Activated T-helper 1 cell treated with anti-CD3 and anti-CD28 coated beads, Interleukin-12 subunit alpha, Interleukin-12 subunit beta, Interleukin-2, Interleukin-4 antibody, amounts not matched to agents 30 ng/mL and 10 ng/mL and 1 ng/mL, durations not matched to agents 14 hours and 24 hours and 36 hours (primary cell): ENCODE data around the gene SLC35F1. TPM values are rescaled to one million over a fixed set of nuclear protein-coding genes. Genes with fewer than 3 reads are reported as not detected.
"Not testable (repeated sequence)": the region's sequence is repeated elsewhere in the genome, so short reads cannot be mapped to it uniquely, and the experiment has no call there.

Experiments used
- DNase-seq: peaks from one replicate; pipeline ENCODE4 v3.0.0; 2021; ENCODE audit warnings: low spot score
- H3K27ac Mint-ChIP-seq: one replicate; pipeline ENCODE4 v1.8.0; 2021; ENCODE audit warnings: mild to moderate bottlenecking, mixed read lengths
- H3K27me3 Mint-ChIP-seq: one replicate; pipeline ENCODE4 v1.8.0; 2022; ENCODE audit warnings: mild to moderate bottlenecking, moderate library complexity, mixed read lengths; ENCODE audit not compliant: insufficient read depth
- H3K36me3 Mint-ChIP-seq: one replicate; pipeline ENCODE4 v1.8.0; 2021; ENCODE audit warnings: low read depth, mixed read lengths
- H3K4me1 Mint-ChIP-seq: one replicate; pipeline ENCODE4 v1.8.0; 2021; ENCODE audit warnings: low read depth, mixed read lengths
- H3K4me3 Mint-ChIP-seq: one replicate; pipeline ENCODE4 v1.8.0; 2021; ENCODE audit warnings: mild to moderate bottlenecking, moderate library complexity, mixed read lengths
- H3K9me3 Mint-ChIP-seq: one replicate; pipeline ENCODE4 v1.8.0; 2021; ENCODE audit warnings: mixed read lengths
- intact Hi-C: fragments of 100-400 bp; cut with micrococcal nuclease; formaldehyde crosslinking; loops from one replicate; pipeline ENCODE4 v1.15.1; 2024
- total RNA-seq: library from RNA; stranded (reverse); gene quantifications from 2 replicates; pipeline ENCODE4 v1.2.3, GENCODE V29; 2022

SLC35F1 gene
- total RNA-seq, 1 donor from 2014 or later, result not detected

DNA sequence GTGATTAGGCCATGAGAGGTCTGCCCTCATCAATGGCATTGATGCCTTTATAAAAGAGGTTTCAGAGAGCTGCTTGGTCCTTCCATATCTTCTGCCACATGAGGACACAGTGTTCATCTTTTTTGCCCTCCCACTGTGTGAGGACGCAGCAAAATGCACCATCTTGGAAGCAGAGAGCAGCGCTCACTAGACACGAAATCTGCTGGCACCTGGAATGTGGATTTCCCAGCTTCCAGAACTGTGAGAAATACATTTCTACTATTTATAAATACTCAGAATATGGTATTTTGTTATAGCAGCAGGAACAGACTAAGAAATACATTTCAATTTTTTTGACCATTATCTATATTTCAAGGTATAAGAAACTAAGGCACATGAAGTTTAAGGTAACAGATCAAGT, 24.9 kb downstream of the SLC35F1 start:
- H3K4me1 Mint-ChIP-seq, result no peaks in the 10 kb centered on the region
- H3K36me3 Mint-ChIP-seq, result no peaks in the 10 kb centered on the region
- no peak for DNase-seq
- H3K9me3 Mint-ChIP-seq, result peaks cover 13% of the 10 kb centered on the region
- H3K4me3 Mint-ChIP-seq, result no peak overlapping the region
- no peak overlapping the region for H3K27ac Mint-ChIP-seq
- no peaks in the 10 kb centered on the region for H3K27me3 Mint-ChIP-seq
- intact Hi-C loops, result no loop called here

- DNase-seq, result no peak
- no peaks in the 10 kb centered on the region for H3K27me3 Mint-ChIP-seq
- H3K36me3 Mint-ChIP-seq, result no peaks in the 10 kb centered on the region
- intact Hi-C loops, result no loop called here
- H3K4me3 Mint-ChIP-seq, result no peak overlapping the region
- peaks cover 10% of the 10 kb centered on the region for H3K9me3 Mint-ChIP-seq
- H3K27ac Mint-ChIP-seq, result no peak overlapping the region
- no peaks in the 10 kb centered on the region for H3K4me1 Mint-ChIP-seq
These were observed 25.6 kb downstream of the SLC35F1 start for GRCh38 chr6:117932676-117933075.

DNA sequence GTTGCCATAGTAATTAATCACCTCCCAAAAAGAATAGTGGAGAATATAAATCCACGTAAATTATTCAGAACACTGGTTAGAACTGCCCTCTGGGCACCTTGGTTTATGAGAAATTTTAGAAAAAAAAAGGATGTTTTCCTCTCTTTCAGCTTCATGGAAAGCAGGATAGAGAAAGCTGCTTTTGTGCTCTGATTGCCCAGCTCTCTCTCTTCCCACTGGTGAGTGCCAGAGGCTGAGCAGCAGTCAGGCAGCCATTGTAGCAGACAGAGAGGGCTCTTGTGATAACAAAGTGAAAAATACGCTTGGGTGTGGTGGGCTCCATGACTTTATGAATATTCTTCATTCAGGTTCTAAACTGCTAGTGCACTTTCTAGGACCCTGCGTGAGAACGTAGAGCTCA, 26.4 kb downstream of the SLC35F1 start:
- peaks cover 10% of the 10 kb centered on the region for H3K9me3 Mint-ChIP-seq
- H3K4me1 Mint-ChIP-seq, result no peaks in the 10 kb centered on the region
- H3K27me3 Mint-ChIP-seq, result peaks cover 1% of the 10 kb centered on the region
- H3K4me3 Mint-ChIP-seq, result no peak overlapping the region
- intact Hi-C loops, result no loop called here
- H3K27ac Mint-ChIP-seq, result no peak overlapping the region
- DNase-seq, result no peak
- no peaks in the 10 kb centered on the region for H3K36me3 Mint-ChIP-seq

DNA sequence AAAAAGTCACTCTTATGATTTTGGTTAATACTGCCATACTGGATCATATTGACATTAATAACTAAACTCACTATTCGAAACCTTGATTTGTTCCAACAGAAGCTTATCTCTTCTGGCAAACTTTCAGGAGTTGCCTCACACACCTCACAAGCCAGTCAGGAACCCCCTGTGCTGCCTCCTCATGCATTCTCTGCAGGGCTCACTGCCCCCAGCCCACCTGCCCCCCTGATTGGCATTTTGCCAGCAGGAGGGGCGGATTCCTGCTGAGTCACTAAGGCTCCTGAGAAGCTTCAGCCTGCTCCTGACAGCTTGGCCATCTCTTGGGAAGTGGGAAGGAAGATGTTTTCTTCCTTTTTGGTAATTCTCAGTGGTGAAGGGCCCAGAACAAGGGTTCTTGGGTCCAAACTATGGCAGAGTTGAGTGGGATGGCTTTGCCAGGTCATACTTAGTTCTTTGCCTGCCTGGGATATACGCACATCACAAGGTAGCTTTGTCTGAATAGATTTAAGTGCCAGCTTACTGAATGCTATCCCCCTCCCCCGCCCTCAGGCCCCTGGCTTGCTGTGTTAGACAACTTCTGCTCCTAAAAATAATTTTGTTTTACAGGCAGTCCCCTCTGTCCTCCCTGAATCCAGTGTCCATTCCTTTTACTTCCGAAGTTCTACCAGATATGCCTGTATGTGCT, 31.4 kb downstream of the SLC35F1 start:
- peaks cover 1% of the 10 kb centered on the region for H3K27me3 Mint-ChIP-seq
- no peak overlapping the region for H3K27ac Mint-ChIP-seq
- H3K36me3 Mint-ChIP-seq, result no peaks in the 10 kb centered on the region
- no peaks in the 10 kb centered on the region for H3K9me3 Mint-ChIP-seq
- intact Hi-C loops, result no loop called here
- no peak overlapping the region for H3K4me3 Mint-ChIP-seq
- H3K4me1 Mint-ChIP-seq, result no peaks in the 10 kb centered on the region
- DNase-seq, result no peak

GRCh38 chr6:117947234-117947633, 40.2 kb downstream of the SLC35F1 start:
- Mint-ChIP-seq H3K4me3 (no peak overlapping the region), H3K36me3 (no peaks in the 10 kb centered on the region), H3K4me1 (no peaks in the 10 kb centered on the region), H3K9me3 (no peaks in the 10 kb centered on the region), H3K27me3 (no peaks in the 10 kb centered on the region), H3K27ac (no peak overlapping the region)
- DNase-seq, result no peak
- intact Hi-C loops, result no loop called here

GRCh38 chr6:117951783-117952182, 44.7 kb downstream of the SLC35F1 start:
- H3K27ac Mint-ChIP-seq, result no peak overlapping the region
- no peak for DNase-seq
- H3K36me3 Mint-ChIP-seq, result no peaks in the 10 kb centered on the region
- H3K4me1 Mint-ChIP-seq, result no peaks in the 10 kb centered on the region
- intact Hi-C loops, result no loop called here
- H3K27me3 Mint-ChIP-seq, result no peaks in the 10 kb centered on the region
- no peaks in the 10 kb centered on the region for H3K9me3 Mint-ChIP-seq
- H3K4me3 Mint-ChIP-seq, result no peak overlapping the region

GRCh38 chr6:117955684-117956256, 48.7 kb downstream of the SLC35F1 start:
- no peak for DNase-seq
- no peak overlapping the region for H3K27ac Mint-ChIP-seq
- H3K9me3 Mint-ChIP-seq, result no peaks in the 10 kb centered on the region
- intact Hi-C loops, result no loop called here
- no peak overlapping the region for H3K4me3 Mint-ChIP-seq
- H3K27me3 Mint-ChIP-seq, result peaks cover 5% of the 10 kb centered on the region
- H3K36me3 Mint-ChIP-seq, result no peaks in the 10 kb centered on the region
- no peaks in the 10 kb centered on the region for H3K4me1 Mint-ChIP-seq

DNA sequence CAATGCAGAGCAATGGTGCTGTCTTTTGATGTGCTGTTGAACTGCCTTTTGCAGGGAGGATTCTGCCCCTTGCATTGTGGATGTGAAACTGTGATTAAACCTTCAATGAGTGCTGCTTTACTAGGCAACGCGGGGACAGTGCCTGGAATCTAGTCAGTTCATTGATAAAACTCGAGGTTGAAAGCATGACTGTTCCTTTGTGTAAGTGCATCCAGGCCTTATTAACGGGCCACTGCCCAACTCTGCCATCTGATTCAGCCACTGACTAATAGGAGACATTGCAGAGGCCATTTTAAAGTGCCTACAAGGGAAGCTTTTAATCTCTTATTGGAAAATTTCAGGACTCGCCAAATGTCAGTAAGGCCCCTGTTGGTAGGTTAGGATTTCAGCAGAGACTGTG, 49.3 kb downstream of the SLC35F1 start:
- H3K9me3 Mint-ChIP-seq, result no peaks in the 10 kb centered on the region
- no peaks in the 10 kb centered on the region for H3K4me1 Mint-ChIP-seq
- no peak overlapping the region for H3K4me3 Mint-ChIP-seq
- DNase-seq, result no peak
- H3K27ac Mint-ChIP-seq, result no peak overlapping the region
- intact Hi-C loops, result no loop called here
- H3K27me3 Mint-ChIP-seq, result peaks cover 5% of the 10 kb centered on the region
- H3K36me3 Mint-ChIP-seq, result no peaks in the 10 kb centered on the region

- H3K27me3 Mint-ChIP-seq, result peaks cover 5% of the 10 kb centered on the region
- intact Hi-C loops, result no loop called here
- no peak overlapping the region for H3K27ac Mint-ChIP-seq
- no peaks in the 10 kb centered on the region for H3K36me3 Mint-ChIP-seq
- no peak for DNase-seq
- no peaks in the 10 kb centered on the region for H3K4me1 Mint-ChIP-seq
- H3K4me3 Mint-ChIP-seq, result no peak overlapping the region
- no peaks in the 10 kb centered on the region for H3K9me3 Mint-ChIP-seq
These were observed 51.5 kb downstream of the SLC35F1 start for GRCh38 chr6:117958536-117958935.

DNA sequence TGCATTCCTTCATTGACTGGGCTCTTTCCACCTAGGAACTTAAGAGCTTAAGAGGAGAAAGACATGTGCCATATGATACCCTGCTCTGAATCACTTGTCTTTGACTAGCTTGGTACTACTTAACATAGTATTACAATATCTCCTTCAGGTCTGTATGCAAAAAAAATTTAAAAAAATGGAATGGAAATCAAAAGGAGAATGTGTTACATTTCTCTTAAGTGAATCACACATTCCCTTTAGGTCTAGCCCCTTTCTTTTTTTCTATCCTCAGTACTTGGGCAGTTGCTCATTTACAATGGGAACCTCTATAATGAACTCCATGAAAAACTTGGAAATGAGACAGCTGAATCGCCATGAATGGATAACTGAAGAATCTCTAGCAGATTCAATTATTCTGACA, 53.8 kb downstream of the SLC35F1 start:
- intact Hi-C loops, result no loop called here
- DNase-seq, result no peak
- no peak overlapping the region for H3K4me3 Mint-ChIP-seq
- H3K9me3 Mint-ChIP-seq, result peaks cover 9% of the 10 kb centered on the region
- no peaks in the 10 kb centered on the region for H3K36me3 Mint-ChIP-seq
- H3K4me1 Mint-ChIP-seq, result no peaks in the 10 kb centered on the region
- peaks cover 5% of the 10 kb centered on the region for H3K27me3 Mint-ChIP-seq
- no peak overlapping the region for H3K27ac Mint-ChIP-seq

- peaks cover 12% of the 10 kb centered on the region for H3K9me3 Mint-ChIP-seq
- H3K36me3 Mint-ChIP-seq, result no peaks in the 10 kb centered on the region
- no peaks in the 10 kb centered on the region for H3K4me1 Mint-ChIP-seq
- H3K27me3 Mint-ChIP-seq, result peaks cover 5% of the 10 kb centered on the region
- DNase-seq, result no peak
- intact Hi-C loops, result no loop called here
- H3K4me3 Mint-ChIP-seq, result no peak overlapping the region
- no peak overlapping the region for H3K27ac Mint-ChIP-seq
These were observed 54.2 kb downstream of the SLC35F1 start for GRCh38 chr6:117961301-117961700.

DNA sequence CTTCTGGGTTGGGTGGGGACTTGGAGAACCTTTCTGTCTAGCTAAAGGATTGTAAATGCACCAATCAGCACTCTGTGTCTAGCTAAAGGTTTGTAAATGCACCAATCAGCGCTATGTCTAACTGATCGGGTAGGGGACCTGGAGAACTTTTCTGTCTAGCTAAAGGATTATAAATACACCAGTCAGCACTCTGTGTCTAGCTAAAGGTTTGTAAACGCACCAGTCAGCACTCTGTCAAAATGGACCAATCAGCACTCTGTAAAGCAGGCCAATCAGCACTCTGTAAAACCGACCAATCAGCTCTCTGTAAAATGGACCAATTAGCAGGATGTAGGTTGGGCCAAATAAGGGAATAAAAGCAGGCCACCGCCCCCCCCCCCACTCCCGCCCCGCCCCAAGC, 58.7 kb downstream of the SLC35F1 start:
- DNase-seq, H3K27ac Mint-ChIP-seq, H3K4me1 Mint-ChIP-seq, H3K4me3 Mint-ChIP-seq, H3K36me3 Mint-ChIP-seq, intact Hi-C loops, H3K27me3 Mint-ChIP-seq: not testable (repeated sequence)
- peaks cover 18% of the 10 kb centered on the region for H3K9me3 Mint-ChIP-seq

DNA sequence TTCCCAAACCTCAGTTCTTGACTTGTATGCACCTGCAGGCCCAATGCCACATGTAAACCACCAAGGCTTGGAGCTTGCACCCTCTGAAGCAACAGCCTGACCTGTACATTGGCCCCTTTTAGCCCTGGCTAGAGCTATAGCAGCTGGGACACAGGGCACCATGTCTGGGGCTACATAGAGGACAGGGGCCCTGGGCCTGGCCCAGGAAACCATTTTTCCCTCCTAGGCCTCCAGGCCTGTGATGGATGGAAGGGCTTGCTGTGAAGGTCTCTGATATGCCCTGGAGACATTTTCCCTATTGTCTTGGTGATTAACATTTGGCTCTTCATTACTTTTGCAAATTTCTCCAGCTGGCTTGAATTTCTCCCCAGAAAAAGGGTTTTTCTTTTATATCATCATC, 64.6 kb downstream of the SLC35F1 start:
- Mint-ChIP-seq H3K36me3 (no peaks in the 10 kb centered on the region), H3K27me3 (no peaks in the 10 kb centered on the region), H3K4me1 (no peaks in the 10 kb centered on the region), H3K27ac (no peak overlapping the region), H3K9me3 (peaks cover 8% of the 10 kb centered on the region), H3K4me3 (no peak overlapping the region)
- no peak for DNase-seq
- intact Hi-C loops, result loop anchor here (10.0 kb wide), 1 partner anchor 643 kb away; no protein-coding TSS in a partner anchor
